CD4-positive, alpha-beta T cell treated with Interleukin-4 for 4 hours (primary cell): ENCODE data around the gene ARHGAP32.
A peak's percentile ranks its signal among the peaks of the same experiment; 100 is the strongest.

Experiments used
- DNase-seq: peaks from one replicate; pipeline ENCODE4 v3.0.0-alpha.2; 2020

ARHGAP32 gene

DNA sequence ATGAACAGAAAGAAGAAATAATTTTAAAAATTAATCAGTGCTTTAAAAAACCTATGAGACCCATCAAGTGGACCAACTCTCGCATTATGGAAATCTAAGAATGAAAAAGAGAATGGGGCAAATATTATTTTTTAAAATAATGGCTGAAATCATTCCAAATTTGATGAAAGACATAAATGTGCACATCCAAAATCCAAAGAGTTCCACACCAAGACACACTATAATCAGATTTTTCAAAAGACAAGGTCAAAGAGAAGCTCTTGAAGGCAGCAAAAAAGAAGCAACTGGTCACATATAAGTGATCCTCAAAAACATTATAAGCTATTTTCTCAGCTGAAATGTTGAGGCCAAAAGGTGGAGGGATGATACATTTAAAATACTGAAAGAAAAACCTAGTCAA is 85.3 kb downstream of the ARHGAP32 start:
- DNase-seq, result no peak

DNA sequence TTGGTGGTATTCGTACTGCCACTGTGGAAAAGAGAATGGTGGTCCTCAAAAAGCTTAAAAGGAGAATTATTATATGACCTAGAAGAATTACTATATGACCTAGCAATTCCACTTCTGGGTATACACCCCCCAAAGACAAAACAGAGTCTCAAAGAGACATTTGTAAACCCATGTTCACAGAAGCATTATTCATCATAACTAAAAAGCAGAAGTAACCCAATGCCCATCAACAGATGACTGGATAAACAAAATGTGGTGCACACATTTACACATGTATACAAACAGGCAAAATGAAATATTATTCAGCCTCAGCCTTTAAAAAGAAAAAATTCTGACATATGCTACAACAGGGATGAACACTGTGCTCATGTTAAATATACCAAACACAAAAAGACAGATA is 89.4 kb downstream of the ARHGAP32 start:
- DNase-seq, result no peak

DNA sequence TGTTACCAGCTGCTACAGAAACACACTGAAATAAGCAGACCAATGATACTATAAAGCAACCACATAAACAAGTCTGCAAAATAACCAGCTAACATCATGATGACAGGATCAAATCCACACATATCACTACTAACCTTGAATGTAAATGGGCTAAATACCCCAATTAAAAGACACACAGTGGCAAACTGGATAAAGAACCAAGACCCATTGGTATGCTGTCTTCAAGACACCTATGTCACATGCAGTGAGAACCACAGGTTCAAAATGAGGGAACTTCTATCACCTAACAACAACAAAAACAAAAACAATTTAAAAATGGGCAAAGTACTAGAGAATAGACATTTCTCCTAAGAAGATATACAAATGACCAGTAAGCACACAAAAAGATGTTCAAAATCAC is 89.9 kb downstream of the ARHGAP32 start:
- no peak for DNase-seq

DNA sequence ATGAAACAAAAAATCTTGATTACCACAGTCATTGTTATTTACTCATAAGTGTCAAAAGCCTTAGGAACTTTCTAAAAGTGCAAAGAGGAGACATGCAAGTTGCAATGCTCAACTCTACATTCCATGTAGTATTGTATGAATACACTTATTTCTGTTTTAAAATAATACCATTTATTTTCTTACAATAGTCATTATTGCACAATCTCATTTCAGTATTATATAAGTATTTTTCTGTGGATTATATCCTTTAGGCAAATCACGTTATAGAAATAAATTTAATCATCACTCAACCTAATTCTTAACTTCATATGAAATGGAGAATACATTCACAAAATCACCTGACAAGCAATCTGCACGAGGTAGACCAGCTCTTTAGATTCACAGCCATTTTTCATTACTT is 98.8 kb downstream of the ARHGAP32 start:
- no peak for DNase-seq

DNA sequence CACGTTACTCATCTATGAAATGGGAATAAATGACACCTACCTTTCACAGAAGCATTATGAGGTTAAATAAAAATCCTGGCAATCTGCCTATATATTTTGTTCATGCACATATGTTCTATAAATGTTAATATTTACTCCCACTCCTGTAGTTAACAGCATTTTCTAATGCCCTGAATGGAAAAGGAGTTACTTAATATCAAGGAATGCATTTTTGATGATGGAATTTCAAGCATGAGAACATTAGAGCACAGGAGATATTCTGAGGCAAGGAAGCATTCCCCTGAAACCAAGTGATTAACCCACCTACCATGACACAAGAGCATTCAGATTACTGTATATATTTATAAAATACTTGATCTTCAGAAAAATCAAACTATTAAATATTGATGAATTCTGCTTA is 102.1 kb downstream of the ARHGAP32 start:
- no peak for DNase-seq

DNA sequence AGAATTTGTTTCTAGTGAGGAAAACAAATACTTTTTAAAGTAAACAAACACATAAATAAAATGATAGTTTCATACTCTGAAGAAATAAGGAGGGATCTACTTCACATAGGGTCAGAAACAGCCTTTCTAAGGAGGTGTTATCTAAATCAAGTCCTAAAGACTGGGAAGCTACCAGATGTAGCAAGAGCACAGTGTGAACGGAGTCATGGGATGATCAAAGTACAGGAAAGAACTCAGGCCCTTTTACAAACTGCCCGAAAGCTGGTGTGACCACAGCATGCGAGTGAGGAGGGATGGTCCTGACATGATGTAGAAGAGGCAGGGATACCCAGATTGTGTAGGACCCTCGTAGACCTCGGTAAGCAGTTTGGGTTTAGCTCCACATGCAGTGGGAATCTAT is 102.8 kb downstream of the ARHGAP32 start:
- DNase-seq, result no peak

DNA sequence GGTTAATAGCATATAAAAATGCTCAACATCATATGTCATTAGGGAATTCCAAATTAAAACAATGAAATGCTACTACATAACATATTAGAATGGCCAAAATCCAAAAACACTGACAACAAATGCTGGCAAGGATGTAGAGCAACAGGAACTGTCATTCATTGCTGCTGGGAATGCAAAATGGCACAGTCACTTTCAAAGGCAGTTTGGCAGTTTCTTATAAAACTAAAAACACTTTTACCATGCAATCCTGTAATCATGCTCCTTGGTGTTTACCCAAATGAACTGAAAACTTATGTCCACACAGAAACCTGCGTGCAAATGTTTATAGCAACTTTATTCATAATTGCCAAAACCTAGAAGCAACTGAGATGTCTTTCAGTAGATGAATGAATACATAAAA is 105.1 kb downstream of the ARHGAP32 start:
- no peak for DNase-seq

DNA sequence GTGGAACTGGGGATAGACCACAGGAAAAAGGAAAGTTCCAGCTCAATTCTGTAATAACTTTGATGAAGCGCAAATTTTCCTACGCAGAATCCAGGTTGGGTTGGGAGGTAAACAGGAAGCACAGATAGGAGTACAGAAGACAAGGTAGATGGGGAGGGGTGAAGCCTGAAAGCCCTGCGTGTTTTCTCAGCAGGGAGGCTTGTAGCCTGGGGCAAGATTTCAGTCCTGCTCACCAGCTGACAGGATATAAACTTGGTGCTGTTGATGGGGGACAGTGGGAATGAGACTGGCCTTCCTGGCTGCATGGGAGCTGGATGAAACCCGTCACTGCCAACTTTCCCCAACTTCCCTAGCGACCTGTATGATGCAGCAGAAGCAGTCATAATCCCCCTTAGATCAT is 114.9 kb downstream of the ARHGAP32 start:
- DNase-seq, result no peak

DNA sequence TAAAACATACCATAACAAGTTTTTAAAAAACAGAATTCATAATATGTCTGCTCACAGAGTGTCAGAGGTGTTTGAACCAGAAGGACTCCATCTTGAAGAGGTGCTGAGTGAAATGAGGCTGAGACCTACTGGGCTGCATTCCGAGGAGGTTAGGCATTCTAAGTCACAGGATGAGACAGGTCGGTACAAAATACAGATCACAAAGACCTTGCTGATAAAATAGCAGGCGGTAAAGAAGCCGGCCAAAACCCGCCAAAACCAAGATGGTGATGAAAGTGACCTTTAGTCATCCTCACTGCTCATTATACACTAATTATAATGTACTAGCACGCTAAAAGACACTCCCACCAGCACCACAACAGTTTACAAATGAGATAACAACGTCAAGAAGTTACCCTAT is 116.4 kb downstream of the ARHGAP32 start:
- no peak for DNase-seq

DNA sequence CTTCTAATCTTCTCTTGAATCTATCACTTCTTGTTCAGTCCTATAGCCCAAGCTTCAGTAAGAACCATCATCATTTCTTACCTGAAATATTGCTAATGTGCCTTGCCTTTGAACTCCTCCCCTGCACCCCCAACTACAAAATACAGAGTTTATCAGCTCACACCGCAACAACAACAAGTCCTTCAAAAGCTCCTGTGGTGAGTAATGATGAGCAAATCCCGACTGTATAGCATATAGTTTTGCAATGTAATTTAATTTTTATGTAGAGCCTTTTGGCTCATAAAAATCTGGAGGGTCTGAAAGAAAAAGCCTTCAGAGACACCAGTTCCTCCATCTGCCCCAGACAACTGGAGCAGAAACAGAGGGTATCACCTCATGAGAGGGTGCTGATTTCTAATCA is 124.7 kb downstream of the ARHGAP32 start:
- no peak for DNase-seq

DNA sequence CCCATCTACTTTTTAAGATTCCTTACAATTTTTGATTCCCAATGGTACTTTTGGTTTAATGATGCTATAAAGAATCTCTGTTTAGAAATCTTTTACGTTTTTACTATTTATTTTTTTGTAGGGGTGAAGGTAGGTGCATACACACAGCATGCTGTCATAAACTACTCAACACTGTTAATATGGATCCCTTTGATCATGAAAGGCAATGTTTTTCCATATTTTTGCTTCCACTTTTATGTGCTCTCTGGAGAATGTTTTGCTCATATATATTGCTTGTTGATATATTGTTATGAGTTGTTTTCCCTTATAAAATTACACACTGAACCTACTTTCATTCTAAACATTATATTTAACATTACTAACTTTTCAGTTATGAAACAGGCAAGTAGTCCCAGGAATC is 125.9 kb downstream of the ARHGAP32 start:
- no peak for DNase-seq

DNA sequence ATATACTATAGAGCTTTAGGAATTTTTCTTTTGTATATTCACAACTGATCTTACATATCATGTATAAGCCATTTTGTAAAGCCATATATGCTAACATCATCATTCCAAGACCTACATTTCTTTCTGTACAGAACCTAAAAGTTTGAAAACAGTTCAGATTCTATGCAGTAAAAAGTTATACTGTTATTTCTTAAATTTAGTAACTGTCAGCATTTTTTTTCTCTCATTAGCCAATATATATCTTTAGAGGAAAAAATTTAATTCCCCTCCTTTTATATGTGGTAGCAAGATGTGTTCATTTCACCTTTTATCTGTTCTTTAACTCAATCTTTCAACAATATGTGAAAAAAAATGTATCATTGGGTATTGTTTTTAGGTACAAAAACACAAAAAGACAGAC is 129.0 kb downstream of the ARHGAP32 start:
- DNase-seq, result no peak

DNA sequence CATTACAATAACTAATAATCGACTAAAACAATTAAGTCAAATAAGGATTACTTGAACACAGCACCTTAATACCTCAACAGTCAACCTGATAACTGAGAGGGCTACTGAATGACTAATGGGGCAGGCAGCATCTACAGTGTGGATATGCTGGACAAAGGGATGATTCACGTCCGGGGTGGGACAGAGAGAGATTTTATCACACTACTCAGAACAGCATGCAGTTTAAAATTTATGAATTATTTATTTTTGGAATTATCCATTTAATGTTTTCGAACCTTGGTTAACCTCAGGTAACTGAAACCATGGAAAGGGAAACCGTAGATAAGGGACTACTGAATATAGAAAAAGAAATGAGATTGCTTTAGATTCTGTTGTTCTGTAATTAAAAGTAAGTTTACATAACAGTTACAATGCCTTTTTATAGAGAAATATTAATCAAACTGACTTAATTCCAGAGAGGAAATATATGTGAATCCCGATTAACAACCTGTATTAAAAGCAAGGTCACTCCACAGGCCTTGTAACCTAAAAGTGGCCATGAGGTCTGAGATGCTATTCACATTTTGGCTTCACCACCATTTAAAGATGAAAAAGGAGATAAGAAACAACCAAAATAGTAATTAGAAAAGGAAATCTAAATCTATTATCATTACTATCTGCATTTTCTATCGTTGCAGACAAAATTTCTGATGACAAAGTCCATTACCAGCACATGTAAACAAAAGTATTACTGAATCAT is 130.5 kb downstream of the ARHGAP32 start:
- DNase-seq, result no peak

DNA sequence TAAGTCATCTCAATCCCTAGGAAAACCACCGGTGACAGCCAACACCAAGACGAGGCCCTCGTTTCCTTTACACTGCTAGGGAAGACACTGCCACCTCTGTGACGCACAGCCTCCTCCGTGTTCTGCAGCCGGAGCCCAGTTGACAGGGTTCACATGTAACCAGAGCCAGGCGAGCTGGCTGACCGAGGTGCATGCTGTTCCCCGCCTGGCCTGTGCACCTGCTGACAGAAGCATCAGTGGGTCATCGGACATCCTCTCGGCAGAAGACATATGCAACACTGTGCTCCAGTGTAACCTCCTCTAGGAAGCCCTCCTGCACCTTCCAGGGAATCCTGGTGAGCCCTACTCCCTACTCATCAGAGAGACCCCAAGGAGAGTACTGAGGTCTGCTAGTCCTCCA is 135.2 kb downstream of the ARHGAP32 start:
- DNase-seq, result no peak

DNA sequence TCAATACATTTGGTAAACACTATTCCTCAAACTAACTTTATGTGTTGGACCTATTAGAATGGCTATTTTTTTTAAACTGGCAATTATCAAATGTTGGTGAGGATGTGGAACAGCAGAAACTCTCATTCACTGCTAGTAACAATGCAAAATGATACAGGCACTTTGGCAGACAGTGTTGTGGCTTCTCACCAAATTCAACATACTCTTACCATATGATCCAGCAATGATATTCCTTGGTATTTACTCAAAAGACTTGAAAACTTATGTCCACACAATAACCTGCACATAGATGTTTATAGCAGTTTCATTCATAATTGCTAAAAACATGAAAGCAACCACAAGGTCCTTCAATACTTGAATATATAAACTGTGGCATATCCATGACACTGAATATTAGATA is 136.9 kb downstream of the ARHGAP32 start:
- no peak for DNase-seq

DNA sequence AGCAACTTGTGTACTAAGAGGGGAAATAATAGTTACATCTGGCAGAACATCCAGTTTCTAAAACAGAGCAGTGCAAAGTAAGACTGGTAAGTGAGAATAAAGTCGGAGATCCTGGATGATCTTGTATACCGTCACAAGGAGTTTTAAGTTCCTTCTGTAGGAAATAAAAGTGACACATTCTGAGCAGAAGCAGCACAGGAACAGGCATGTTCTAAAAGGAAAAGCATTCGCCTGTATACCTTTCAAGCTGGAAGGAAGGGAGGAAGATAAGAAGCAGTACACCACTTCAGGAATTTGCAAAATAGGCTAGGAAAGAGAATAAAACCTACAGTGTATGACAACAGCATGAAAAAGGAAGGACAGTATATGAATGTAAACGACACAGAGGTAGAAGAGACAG is 143.2 kb downstream of the ARHGAP32 start:
- DNase-seq, result no peak

DNA sequence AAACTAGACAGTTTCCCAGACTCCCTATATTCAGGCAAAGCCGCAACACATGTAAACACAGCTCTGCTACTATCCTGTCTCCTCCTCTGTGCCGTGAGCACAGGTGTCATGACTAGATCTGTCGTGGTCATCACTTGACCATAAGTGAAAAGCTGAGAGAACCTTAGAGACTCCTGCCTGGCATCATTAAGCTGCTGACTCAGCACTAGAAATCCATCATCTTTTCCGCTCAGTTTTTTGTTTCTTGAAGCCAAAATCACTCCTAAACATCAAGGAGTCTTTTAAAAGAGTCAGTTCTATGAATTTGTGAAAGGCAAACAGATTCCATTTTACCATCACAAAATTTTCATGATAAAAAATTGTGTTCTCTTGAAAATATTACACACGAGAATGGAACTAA is 147.0 kb downstream of the ARHGAP32 start:
- no peak for DNase-seq

DNA sequence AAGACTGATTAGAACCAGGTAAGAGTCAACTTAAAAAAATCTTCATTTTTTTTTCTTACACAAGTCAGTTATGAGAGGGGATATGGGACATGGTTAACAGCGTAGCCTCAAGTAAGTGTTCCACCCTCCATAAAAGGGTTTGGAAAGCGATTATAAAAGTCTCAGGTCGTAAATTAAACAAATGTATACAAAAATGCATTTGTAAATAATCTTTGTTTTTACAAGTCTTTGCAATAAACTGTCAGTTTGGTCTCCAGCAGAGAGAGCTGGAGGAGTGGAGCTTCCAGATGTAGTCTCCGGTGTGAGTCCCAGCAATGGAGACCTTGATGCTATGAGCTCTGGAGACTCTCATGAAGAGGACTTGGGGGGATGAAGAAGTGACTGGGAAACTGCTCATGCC is 149.6 kb downstream of the ARHGAP32 start:
- DNase-seq, result no peak

DNA sequence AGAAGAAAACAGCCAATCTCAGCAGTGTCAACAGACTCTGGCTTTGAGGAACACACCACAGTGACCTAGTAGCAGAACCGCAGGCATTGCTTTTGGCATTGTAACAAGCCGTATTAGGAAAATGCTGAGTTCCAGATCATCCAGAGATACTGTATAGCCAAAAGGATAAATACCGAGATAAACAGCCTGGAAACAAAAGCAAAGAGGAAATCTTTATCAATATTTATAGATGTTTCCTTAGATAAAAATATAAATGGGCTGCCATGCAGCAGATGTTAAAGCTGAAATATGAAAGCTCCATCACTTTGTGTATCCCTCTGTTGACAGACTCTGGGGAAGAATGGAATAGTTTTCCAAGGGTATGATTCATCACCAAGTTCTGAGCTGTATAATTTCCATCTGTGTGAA is 150.5 kb downstream of the ARHGAP32 start:
- no peak for DNase-seq

DNA sequence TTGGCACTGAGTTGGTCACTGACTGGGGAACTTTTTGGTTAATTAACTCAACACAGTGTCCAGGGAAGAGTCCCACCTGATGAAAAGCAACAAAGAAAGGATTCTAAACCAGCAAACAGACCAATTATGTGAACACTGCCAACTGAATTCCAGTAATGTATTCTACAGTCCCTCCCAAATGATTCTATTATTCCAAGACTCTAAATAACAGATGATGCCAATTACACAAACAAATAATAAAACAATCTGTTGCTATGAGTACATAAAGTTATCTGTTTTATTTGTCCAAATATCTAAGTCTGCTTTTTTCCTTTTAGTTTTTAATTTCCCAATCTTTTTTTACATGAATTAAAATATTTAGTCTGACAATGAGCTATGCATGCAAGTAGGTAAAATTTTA is 151.2 kb downstream of the ARHGAP32 start:
- no peak for DNase-seq

DNA sequence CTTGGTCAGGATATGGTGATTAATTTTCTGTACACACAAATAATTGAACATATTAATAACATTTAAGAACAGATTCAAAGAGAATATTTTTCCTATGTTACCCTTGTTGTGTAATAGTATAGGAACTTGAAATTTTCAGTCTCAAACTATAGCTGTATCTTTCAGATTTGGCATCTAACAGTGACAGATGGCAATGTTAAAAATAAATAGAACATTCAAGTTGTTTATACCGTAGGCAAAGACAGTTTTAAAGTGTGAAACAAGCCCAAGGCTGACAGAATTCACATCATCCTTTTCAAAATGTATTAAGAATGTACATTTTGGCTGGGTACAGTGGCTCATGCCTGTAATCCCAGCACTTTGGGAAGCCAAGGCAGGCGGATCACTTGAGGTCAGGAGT is 156.9 kb downstream of the ARHGAP32 start:
- DNase-seq, result no peak

DNA sequence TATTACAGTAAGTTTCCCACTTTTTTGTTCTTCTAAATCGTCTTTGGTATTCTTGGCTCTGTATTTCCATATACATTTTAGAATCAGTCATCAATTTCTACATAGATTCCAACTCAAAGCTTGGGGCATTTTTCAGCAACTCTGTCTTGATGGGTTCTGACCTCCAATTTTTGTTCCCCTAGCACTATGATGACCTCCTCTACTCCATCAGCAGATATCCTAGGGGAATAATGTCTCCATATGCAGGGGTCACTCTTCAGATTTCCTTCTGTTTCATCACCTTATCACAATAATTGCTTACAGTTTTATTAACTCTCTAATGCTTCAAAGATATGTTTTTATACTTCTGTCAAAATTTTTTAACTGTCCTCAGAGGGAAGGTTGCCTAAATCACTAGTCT is 158.1 kb downstream of the ARHGAP32 start:
- DNase-seq, result no peak

DNA sequence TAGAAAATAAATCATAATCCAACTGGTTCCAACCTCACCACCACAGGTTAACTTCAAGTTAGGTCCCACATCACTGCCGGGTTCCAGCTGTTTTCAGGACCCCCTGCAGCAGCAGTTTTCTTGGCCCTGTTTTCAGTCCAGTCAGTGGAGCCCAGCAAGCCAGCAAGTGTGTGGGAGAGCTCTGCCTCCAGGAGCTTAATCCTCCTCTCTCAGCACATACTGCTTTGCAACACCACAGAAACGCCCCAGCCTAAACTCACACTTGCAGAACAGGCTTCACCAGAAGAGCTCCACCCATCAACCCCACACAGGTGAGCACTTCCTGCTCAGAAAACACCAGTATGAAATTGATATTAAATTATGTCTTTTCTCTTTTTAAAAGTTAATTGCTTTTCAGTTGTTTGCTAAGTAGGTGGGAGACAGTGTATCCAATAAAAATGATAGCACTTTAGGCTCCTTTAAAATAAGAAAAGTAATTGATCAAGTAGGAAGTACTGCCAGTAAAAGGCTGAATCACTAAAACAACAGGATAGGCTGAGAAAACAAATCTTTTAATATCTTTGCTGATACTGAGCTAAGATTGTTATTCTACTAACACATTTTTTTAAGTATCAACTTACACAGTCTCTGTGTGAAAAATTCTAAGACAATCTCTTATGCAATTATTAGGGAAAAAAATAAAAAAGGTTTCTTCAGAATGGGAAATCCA is 168.0 kb downstream of the ARHGAP32 start:
- peak; percentile 2 for DNase-seq

DNA sequence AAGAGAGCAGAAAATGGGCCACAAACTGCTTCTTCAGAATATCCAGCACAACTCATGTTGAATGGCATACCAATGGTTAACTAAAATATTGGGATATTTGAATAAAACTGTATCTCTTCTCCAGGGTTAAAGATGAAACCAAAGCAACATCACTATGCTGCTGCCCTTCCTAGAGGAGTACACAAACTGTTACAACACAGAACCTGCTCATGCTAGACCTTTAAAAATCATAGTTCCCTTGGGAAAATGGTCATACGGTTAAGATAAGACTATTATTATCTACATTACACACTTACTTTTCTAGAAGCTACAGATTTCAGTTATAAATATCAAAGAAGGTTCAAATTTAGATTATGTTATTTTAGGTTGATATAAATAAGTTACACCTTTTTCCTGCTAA is 170.8 kb downstream of the ARHGAP32 start:
- no peak for DNase-seq

DNA sequence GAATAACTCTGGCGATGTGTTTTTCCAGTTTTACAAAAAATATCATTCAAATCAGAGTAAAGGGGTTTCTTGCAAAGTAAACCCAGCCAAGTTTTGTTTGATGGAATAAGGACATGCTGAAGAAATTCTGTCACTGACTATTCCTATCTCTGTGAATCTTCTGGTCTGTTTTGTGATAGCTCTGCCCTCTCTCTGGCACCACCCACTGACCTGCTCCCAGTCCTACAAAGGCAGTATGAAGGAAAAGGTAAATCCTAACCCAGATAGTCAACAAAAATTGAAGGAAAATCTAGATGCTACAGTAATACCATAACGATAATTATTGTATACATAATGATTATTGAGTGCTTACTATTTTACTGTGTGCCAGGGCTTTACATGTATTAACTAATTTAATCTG is 173.1 kb downstream of the ARHGAP32 start:
- no peak for DNase-seq
